GM12875 (cell line): Measurements from ENCODE around the gene PLEKHB1.

ENCODE experiments used
- H3K4me3 ChIP-seq: one replicate; pipeline ENCODE4 v1.5.1; 2011; ENCODE audit warnings: low read depth, low read length, control low read depth
- CTCF ChIP-seq: IDR thresholded peaks from 2 replicates; pipeline ENCODE4 v1.5.1; 2011; ENCODE audit warnings: low read depth, mild to moderate bottlenecking, control low read depth, inconsistent platforms, low read length, moderate library complexity, borderline replicate concordance; ENCODE audit not compliant: insufficient read depth

The PLEKHB1 gene

GRCh38 chr11:73648571-73649046 is 2.2 kb downstream of the PLEKHB1 start:
- H3K4me3 ChIP-seq: no peak overlapping the region
- no peak for TF ChIP-seq CTCF

DNA sequence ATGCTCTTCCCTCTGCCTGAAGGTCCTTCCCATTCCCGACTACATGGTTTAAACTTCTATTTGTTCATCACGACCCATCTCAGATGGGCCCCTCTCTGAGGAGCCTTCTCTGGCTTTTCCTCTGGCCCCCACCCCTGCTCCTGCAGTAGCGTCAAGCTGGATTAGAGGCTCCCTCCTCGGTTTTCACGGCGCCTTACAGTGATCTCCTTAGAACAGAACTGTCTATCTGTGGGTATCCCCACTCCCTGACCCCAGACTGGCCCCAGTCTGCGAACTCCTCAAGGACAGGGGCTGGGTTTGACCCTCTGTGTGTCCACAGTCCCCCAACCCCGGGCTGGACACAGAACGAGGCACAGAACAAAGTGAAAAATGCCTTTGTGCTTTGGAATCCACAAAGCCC is 2.8 kb downstream of the PLEKHB1 start:
- H3K4me3 ChIP-seq: no peak overlapping the region
- TF ChIP-seq CTCF: no peak

GRCh38 chr11:73650400-73650799 is 4.0 kb downstream of the PLEKHB1 start:
- no peak for TF ChIP-seq CTCF
- no peak overlapping the region for H3K4me3 ChIP-seq

GRCh38 chr11:73651252-73651651 is 4.9 kb downstream of the PLEKHB1 start:
- no peak overlapping the region for H3K4me3 ChIP-seq
- no peak for TF ChIP-seq CTCF

DNA sequence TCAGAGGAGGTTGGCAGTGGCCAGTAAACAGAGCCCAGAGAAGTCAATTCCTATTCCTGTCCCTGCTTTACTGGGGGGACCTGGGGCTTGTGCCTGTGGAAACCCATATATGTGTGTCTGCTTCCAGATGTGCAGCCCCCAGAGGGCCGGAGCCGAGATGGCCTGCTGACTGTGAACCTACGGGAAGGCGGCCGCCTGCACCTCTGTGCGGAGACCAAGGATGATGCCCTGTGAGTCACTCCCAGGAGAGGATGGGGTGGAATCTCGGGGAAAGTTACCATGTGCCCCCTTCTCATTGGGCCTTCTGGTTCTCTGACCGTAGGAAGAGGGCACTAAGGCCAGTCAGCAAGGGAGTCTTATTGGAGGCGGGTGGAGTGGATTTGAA is 5.3 kb downstream of the PLEKHB1 start:
- H3K4me3 ChIP-seq: no peak overlapping the region
- no peak for TF ChIP-seq CTCF

GRCh38 chr11:73652046-73652730 is 5.8 kb downstream of the PLEKHB1 start:
- TF ChIP-seq CTCF: no peak
- no peak overlapping the region for H3K4me3 ChIP-seq

DNA sequence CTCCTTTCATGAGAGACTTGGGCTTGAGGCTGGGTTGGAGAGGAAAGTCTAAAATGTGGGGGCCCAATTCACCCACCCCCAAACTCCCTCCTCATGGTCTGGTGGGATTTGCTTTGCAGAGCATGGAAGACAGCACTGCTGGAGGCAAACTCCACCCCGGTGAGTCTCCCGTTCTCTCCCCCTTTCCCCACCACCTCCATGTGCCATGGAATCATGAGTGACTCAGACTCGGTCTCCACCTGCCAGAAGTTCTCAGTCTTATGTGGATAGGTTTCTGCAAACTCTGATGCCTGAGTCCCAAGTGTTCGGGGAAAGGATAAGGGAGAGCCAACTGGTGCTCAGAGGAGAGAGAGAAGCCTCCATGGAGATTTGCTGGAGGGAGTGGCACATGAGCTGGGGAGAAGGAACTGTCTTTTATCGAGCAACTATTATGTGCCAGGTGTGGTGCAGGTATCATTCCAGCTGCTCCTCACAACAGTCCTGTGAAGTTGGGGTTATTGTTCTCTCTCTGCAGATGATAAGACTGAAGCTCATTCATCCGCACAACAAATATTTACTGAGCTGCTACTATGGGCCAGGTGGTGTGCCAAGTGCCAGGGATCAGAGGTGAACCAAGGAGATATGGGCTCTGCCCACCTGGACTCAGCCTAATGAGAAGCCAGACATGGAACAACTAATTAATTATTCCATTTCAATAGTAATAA is 6.6 kb downstream of the PLEKHB1 start:
- TF ChIP-seq CTCF: no peak
- H3K4me3 ChIP-seq: no peak overlapping the region
